Peyer's patch (tissue), 4 donors: ENCODE measurements around the gene GJA3. TPM values are rescaled to one million over a fixed set of nuclear protein-coding genes. Genes with fewer than 3 reads are reported as not detected.

Source experiments
- DNase-seq, 3 donors: peaks; one replicate each; pipeline ENCODE4 v3.0.0-alpha.2; 2017 to 2019
- H3K27ac ChIP-seq, 4 donors: fragments of 200-600 bp; sonication (generic); one replicate each; pipeline ENCODE4 v1.5.1; 2016 to 2019
- H3K27me3 ChIP-seq, 2 donors: fragments of 200-600 bp; sonication (generic); one replicate each; pipeline ENCODE4 v1.5.1; 2019
- H3K36me3 ChIP-seq, 3 donors: fragments of 200-600 bp; sonication (generic); one replicate each; pipeline ENCODE4 v1.5.1; 2016 to 2019
- H3K4me1 ChIP-seq, 4 donors: fragments of 200-600 bp; sonication (generic); one replicate each; pipeline ENCODE4 v1.5.1; 2016 to 2019
- H3K4me3 ChIP-seq, 4 donors: fragments of 200-600 bp; sonication (generic); 1 replicate in 3 of 4; 2 replicates in 1 of 4; pipeline ENCODE4 v1.5.1; 2016 to 2019; ENCODE audit warnings: mild to moderate bottlenecking in 1 of 4
- H3K9me3 ChIP-seq, 4 donors: fragments of 200-600 bp; sonication (generic); one replicate each; pipeline ENCODE4 v1.5.1; 2016 to 2019; ENCODE audit warnings: mild to moderate bottlenecking in 1 of 4
- CTCF ChIP-seq, 6 experiments: fragments of 450-650 bp in 4 of 6; fragments of 200-600 bp in 2 of 6; sonication (generic) in 1 of 6; IDR thresholded peaks; one replicate each; pipeline ENCODE4 v1.5.1; 2017 to 2019; ENCODE audit warnings: antibody characterized with exemption in 6 of 6, mild to moderate bottlenecking in 3 of 6, moderate library complexity in 1 of 6
- POLR2A ChIP-seq, 2 donors: fragments of 450-650 bp; IDR thresholded peaks; one replicate each; pipeline ENCODE4 v1.5.1; 2017; ENCODE audit warnings: antibody characterized with exemption in 2 of 2, mild to moderate bottlenecking in 2 of 2, moderate library complexity in 2 of 2
- total RNA-seq, 4 donors: library from RNA; depleted of rRNA; stranded (reverse); fragments of >200 nt; gene quantifications; one replicate each; pipeline ENCODE4 v1.1.0, GENCODE V29; 2016

The GJA3 gene
- total RNA-seq, 4 donors from 2014 or later = not detected

- DNase-seq = no peak
- H3K27ac ChIP-seq = no peak overlapping the region
- H3K27me3 ChIP-seq = peaks cover 0 to 14% of the 10 kb centered on the region in 2 donors
- H3K4me1 ChIP-seq = peaks cover 0 to 18% (median 14%) of the 10 kb centered on the region in 4 donors
- H3K4me3 ChIP-seq = no peak overlapping the region
- no peaks in the 10 kb centered on the region for H3K36me3 ChIP-seq
- no peaks in the 10 kb centered on the region for H3K9me3 ChIP-seq
- TF ChIP-seq POLR2A (IDR thresholded peaks at IDR 0.05) = no peak
- TF ChIP-seq CTCF (IDR thresholded peaks at IDR 0.05) = no peak
Measured at GRCh38 chr13:20188667-20189553, 28.1 kb upstream of the GJA3 start.

- H3K4me3 ChIP-seq = no peak overlapping the region
- no peaks in the 10 kb centered on the region for H3K9me3 ChIP-seq
- TF ChIP-seq POLR2A (IDR thresholded peaks at IDR 0.05) (no peak), CTCF (IDR thresholded peaks at IDR 0.05) (no peak)
- no peaks in the 10 kb centered on the region for H3K4me1 ChIP-seq
- no peaks in the 10 kb centered on the region for H3K36me3 ChIP-seq
- no peak for DNase-seq
- no peaks in the 10 kb centered on the region for H3K27me3 ChIP-seq
- H3K27ac ChIP-seq = no peak overlapping the region
Measured at GRCh38 chr13:20186771-20187170, 25.9 kb upstream of the GJA3 start.

- Histone ChIP-seq H3K4me1 (no peaks in the 10 kb centered on the region), H3K27ac (no peak overlapping the region), H3K27me3 (no peaks in the 10 kb centered on the region), H3K4me3 (no peak overlapping the region), H3K9me3 (no peaks in the 10 kb centered on the region), H3K36me3 (no peaks in the 10 kb centered on the region)
- no peak for DNase-seq
- TF ChIP-seq POLR2A (IDR thresholded peaks at IDR 0.05) (no peak), CTCF (IDR thresholded peaks at IDR 0.05) (no peak)
Measured at GRCh38 chr13:20185366-20186056, 24.7 kb upstream of the GJA3 start.

GRCh38 chr13:20182231-20182846, 21.5 kb upstream of the GJA3 start:
- TF ChIP-seq POLR2A (IDR thresholded peaks at IDR 0.05) (no peak), CTCF (IDR thresholded peaks at IDR 0.05) (peak in 5 of 6 experiments; percentile 33 to 81 (median 78))
- H3K9me3 ChIP-seq = no peaks in the 10 kb centered on the region
- DNase-seq = peak in 1 of 3 donors; percentile 80
- no peaks in the 10 kb centered on the region for H3K4me1 ChIP-seq
- H3K27ac ChIP-seq = no peak overlapping the region
- H3K27me3 ChIP-seq = no peaks in the 10 kb centered on the region
- no peak overlapping the region for H3K4me3 ChIP-seq
- H3K36me3 ChIP-seq = no peaks in the 10 kb centered on the region

- TF ChIP-seq POLR2A (IDR thresholded peaks at IDR 0.05) = no peak
- TF ChIP-seq CTCF (IDR thresholded peaks at IDR 0.05) = no peak
- Histone ChIP-seq H3K27ac (no peak overlapping the region), H3K4me1 (no peaks in the 10 kb centered on the region), H3K27me3 (no peaks in the 10 kb centered on the region), H3K4me3 (no peak overlapping the region), H3K36me3 (no peaks in the 10 kb centered on the region), H3K9me3 (no peaks in the 10 kb centered on the region)
- no peak for DNase-seq
Measured at GRCh38 chr13:20181188-20181587, 20.3 kb upstream of the GJA3 start.
